DOHH2 (cell line): ENCODE data around the gene FUT4.
"Not testable (repeated sequence)": the region's sequence is repeated elsewhere in the genome, so short reads cannot be mapped to it uniquely, and the experiment has no call there.

ENCODE experiments used
- H3F3A ChIP-seq: fragments of 200-600 bp; sonication (generic), shearing (Covaris generic); 2 replicates; pipeline ENCODE4 v1.6.0; 2016; ENCODE audit warnings: antibody characterized with exemption, mild to moderate bottlenecking; ENCODE audit not compliant: control insufficient read depth, insufficient read depth
- H3K27ac ChIP-seq: fragments of 200-600 bp; sonication (generic); 2 replicates; pipeline ENCODE4 v1.5.1; 2014; ENCODE audit warnings: low read depth, mild to moderate bottlenecking, low read length, moderate library complexity
- H3K27me3 ChIP-seq: fragments of 200-600 bp; sonication (generic); 2 replicates; pipeline ENCODE4 v1.6.1; 2014; ENCODE audit warnings: mild to moderate bottlenecking, low read length, mixed read lengths; ENCODE audit not compliant: control insufficient read depth
- H3K36me3 ChIP-seq: fragments of 200-600 bp; sonication (generic); 2 replicates; pipeline ENCODE4 v1.6.1; 2014; ENCODE audit warnings: mild to moderate bottlenecking, low read length, moderate library complexity, mixed read lengths; ENCODE audit not compliant: control insufficient read depth
- H3K4me1 ChIP-seq: fragments of 200-600 bp; sonication (generic); 2 replicates; pipeline ENCODE4 v1.6.1; 2014; ENCODE audit warnings: mild to moderate bottlenecking, low read length, mixed read lengths; ENCODE audit not compliant: control insufficient read depth
- H3K4me2 ChIP-seq: fragments of 200-600 bp; sonication (generic); 2 replicates; pipeline ENCODE4 v1.6.0; 2014; ENCODE audit warnings: mild to moderate bottlenecking, low read length, moderate library complexity
- H3K4me3 ChIP-seq: fragments of 200-600 bp; sonication (generic); 2 replicates; pipeline ENCODE4 v1.5.1; 2014; ENCODE audit warnings: mild to moderate bottlenecking, low read length, mixed read lengths
- H3K79me2 ChIP-seq: fragments of 200-600 bp; sonication (generic); 2 replicates; pipeline ENCODE4 v1.6.1; 2014; ENCODE audit warnings: mild to moderate bottlenecking, low read length, mixed read lengths; ENCODE audit not compliant: control insufficient read depth
- H3K9me2 ChIP-seq: fragments of 200-600 bp; sonication (generic); replicated peaks from 2 replicates; pipeline ENCODE4 v1.6.1; 2014; ENCODE audit warnings: mild to moderate bottlenecking, low read length, mixed read lengths; ENCODE audit not compliant: control insufficient read depth
- H3K9me3 ChIP-seq: fragments of 200-600 bp; sonication (generic); 2 replicates; pipeline ENCODE4 v1.6.1; 2014; ENCODE audit warnings: antibody characterized with exemption, low read length, mixed read lengths; ENCODE audit not compliant: control insufficient read depth, insufficient read depth
- H4K20me1 ChIP-seq: fragments of 200-600 bp; sonication (generic); 2 replicates; pipeline ENCODE4 v1.6.0; 2014; ENCODE audit warnings: low read depth, mild to moderate bottlenecking, antibody characterized with exemption, low read length, moderate library complexity; ENCODE audit not compliant: control insufficient read depth, insufficient read depth
- CTCF ChIP-seq: fragments of 200-600 bp; sonication (generic); IDR thresholded peaks from one replicate; pipeline ENCODE4 v1.5.1; 2014; ENCODE audit warnings: antibody characterized with exemption, mild to moderate bottlenecking, low read depth, low read length; ENCODE audit not compliant: poor library complexity, severe bottlenecking
- EZH2phosphoT487 ChIP-seq: fragments of 200-600 bp; sonication (generic); IDR thresholded peaks from 2 replicates; pipeline ENCODE4 v1.6.1; 2017; ENCODE audit warnings: borderline replicate concordance, mild to moderate bottlenecking, antibody characterized with exemption, low read length, moderate library complexity, mixed read lengths

Gene FUT4

GRCh38 chr11:94549146-94549545 lies 5.4 kb downstream of the FUT4 start:
- H3K4me3 ChIP-seq: no peak overlapping the region
- no peak overlapping the region for H3K27ac ChIP-seq

GRCh38 chr11:94550513-94550912 lies 6.8 kb downstream of the FUT4 start:
- no peaks in the 10 kb centered on the region for H3K36me3 ChIP-seq
- H3K79me2 ChIP-seq: no peaks in the 10 kb centered on the region; the same call in 1 of the 2 replicates
- no peak overlapping the region for H3K27ac ChIP-seq
- H3K27me3 ChIP-seq: no peaks in the 10 kb centered on the region
- H3K4me2 ChIP-seq: no peak overlapping the region
- H3K9me2 ChIP-seq: no peaks in the 10 kb centered on the region
- peaks cover 9% of the 10 kb centered on the region for H3K4me1 ChIP-seq
- H3K9me3 ChIP-seq: no peaks in the 10 kb centered on the region
- H4K20me1 ChIP-seq: no peaks in the 10 kb centered on the region; the same call in 1 of the 2 replicates
- no peak for TF ChIP-seq CTCF
- no peak for TF ChIP-seq EZH2phosphoT487
- H3K4me3 ChIP-seq: no peak overlapping the region
- H3F3A ChIP-seq: no peaks in the 10 kb centered on the region

More at GRCh38 chr11:94549146-94549545, 5.4 kb downstream of the FUT4 start:
- H3K4me2 ChIP-seq: no peak overlapping the region
- H3F3A ChIP-seq: no peaks in the 10 kb centered on the region
- H4K20me1 ChIP-seq: no peaks in the 10 kb centered on the region; the same call in 1 of the 2 replicates
- no peaks in the 10 kb centered on the region; the same call in 1 of the 2 replicates for H3K79me2 ChIP-seq
- H3K27me3 ChIP-seq: no peaks in the 10 kb centered on the region
- no peaks in the 10 kb centered on the region for H3K9me2 ChIP-seq
- no peaks in the 10 kb centered on the region for H3K9me3 ChIP-seq
- no peak for TF ChIP-seq CTCF
- TF ChIP-seq EZH2phosphoT487: no peak
- peaks cover 12% of the 10 kb centered on the region for H3K4me1 ChIP-seq
- no peaks in the 10 kb centered on the region for H3K36me3 ChIP-seq

- TF ChIP-seq CTCF (no peak), EZH2phosphoT487 (no peak)
- H3K27me3 ChIP-seq: no peaks in the 10 kb centered on the region
- peaks cover 11% of the 10 kb centered on the region for H3K4me1 ChIP-seq
- no peaks in the 10 kb centered on the region for H3K9me2 ChIP-seq
- H3K9me3 ChIP-seq: no peaks in the 10 kb centered on the region
- H3K36me3 ChIP-seq: no peaks in the 10 kb centered on the region
- no peak overlapping the region for H3K4me3 ChIP-seq
- H3F3A ChIP-seq: no peaks in the 10 kb centered on the region
- no peaks in the 10 kb centered on the region for H4K20me1 ChIP-seq
- H3K4me2 ChIP-seq: no peak overlapping the region
- no peak overlapping the region for H3K27ac ChIP-seq
- no peaks in the 10 kb centered on the region for H3K79me2 ChIP-seq
Measured at GRCh38 chr11:94553938-94554337, 10.2 kb downstream of the FUT4 start.

GRCh38 chr11:94555752-94556329 lies 12.1 kb downstream of the FUT4 start:
- not testable (repeated sequence) for H3K9me3 ChIP-seq, H3K4me2 ChIP-seq, H3K9me2 ChIP-seq, H3K79me2 ChIP-seq, H3K36me3 ChIP-seq, H3K4me3 ChIP-seq, H3K27me3 ChIP-seq, H4K20me1 ChIP-seq, H3K27ac ChIP-seq, H3F3A ChIP-seq
- H3K4me1 ChIP-seq: peaks cover 13% of the 10 kb centered on the region
